Lung (tissue), 12 donors: ENCODE measurements around the gene SRM. TPM values are rescaled to one million over a fixed set of nuclear protein-coding genes. Genes with fewer than 3 reads are reported as not detected.
"Not testable (repeated sequence)": the region's sequence is repeated elsewhere in the genome, so short reads cannot be mapped to it uniquely, and the experiment has no call there.

ENCODE experiments used
- ATAC-seq: fragments of 200-7000 bp; cut with Tn5 transposase; one replicate; pipeline ENCODE4 v1.9.1; 2020; ENCODE audit warnings: moderate number of reproducible peaks; ENCODE audit not compliant: insufficient read depth, low FRiP score
- DNase-seq, 3 donors: peaks; one replicate each; pipeline ENCODE4 v3.0.0-alpha.2; 2013 to 2017
- H3K27ac ChIP-seq, 2 donors: one replicate each; pipeline ENCODE4 v1.5.1; 2013; ENCODE audit warnings: mild to moderate bottlenecking in 2 of 2, moderate library complexity in 2 of 2, control low read depth in 1 of 2, inconsistent platforms in 1 of 2, low read depth in 1 of 2, low read length in 1 of 2
- H3K27me3 ChIP-seq, 3 donors: one replicate each; pipeline ENCODE4 v1.5.1; 2013; ENCODE audit warnings: low read length in 2 of 3; ENCODE audit not compliant: control insufficient read depth in 3 of 3, insufficient read depth in 3 of 3
- H3K36me3 ChIP-seq, 4 donors: one replicate each; pipeline ENCODE4 v1.5.1; 2013; ENCODE audit warnings: low read length in 4 of 4, mild to moderate bottlenecking in 1 of 4, moderate library complexity in 1 of 4; ENCODE audit not compliant: control insufficient read depth in 4 of 4, insufficient read depth in 4 of 4
- H3K4me1 ChIP-seq, 5 donors: one replicate each; pipeline ENCODE4 v1.5.1; 2013; ENCODE audit warnings: low read length in 5 of 5, mild to moderate bottlenecking in 2 of 5, moderate library complexity in 1 of 5; ENCODE audit not compliant: control insufficient read depth in 5 of 5, insufficient read depth in 5 of 5
- H3K4me3 ChIP-seq: one replicate; pipeline ENCODE4 v1.5.1; 2013; ENCODE audit warnings: mild to moderate bottlenecking, control low read depth, moderate library complexity
- H3K9ac ChIP-seq, 2 donors: one replicate each; pipeline ENCODE4 v1.5.1; 2013; ENCODE audit warnings: low read length in 2 of 2, control low read depth in 1 of 2; ENCODE audit not compliant: insufficient read depth in 1 of 2
- H3K9me3 ChIP-seq, 4 donors: one replicate each; pipeline ENCODE4 v1.5.1; 2013; ENCODE audit warnings: low read length in 3 of 4, mild to moderate bottlenecking in 1 of 4, moderate library complexity in 1 of 4; ENCODE audit not compliant: control insufficient read depth in 4 of 4, insufficient read depth in 3 of 4
- WGBS, 2 donors: extraction: QIAGEN DNeasy Blood & Tissue Kit; methylation state at CpG; one replicate each; pipeline ENCODE4 v1.1.7; 2013; 5-methylcytosine and 5-hydroxymethylcytosine counted together
- polyA plus RNA-seq, 2 donors: library from polyadenylated mRNA; stranded (reverse); fragments of 200-250 nt; gene quantifications; one replicate each; pipeline ENCODE4 v1.2.1, GENCODE V29; 2013
- total RNA-seq, 2 donors: library from RNA; depleted of rRNA in 1 of 2; stranded (reverse); fragments of >200 nt in 1 of 2; gene quantifications; one replicate each; pipeline ENCODE4 v1.2.1, GENCODE V29; 2014 to 2021
- TF ChIP-seq, protein P1 (sequence below): IDR thresholded peaks from 2 replicates; pipeline ENCODE4 v1.5.1; 2012; ENCODE audit warnings: mild to moderate bottlenecking; ENCODE audit errors: control extremely low read depth, extremely low read depth
- donor health status: control.
- donor health status: control.
- donor health status: Bipolar disorder and iron deficiency.
- donor health status: healthy.
- donor health status: DM: yes; HTN: yes; CAD: no.

The SRM gene
- total and polyA plus RNA-seq, 4 donors: 12.3 to 132 (median 115) TPM

DNA sequence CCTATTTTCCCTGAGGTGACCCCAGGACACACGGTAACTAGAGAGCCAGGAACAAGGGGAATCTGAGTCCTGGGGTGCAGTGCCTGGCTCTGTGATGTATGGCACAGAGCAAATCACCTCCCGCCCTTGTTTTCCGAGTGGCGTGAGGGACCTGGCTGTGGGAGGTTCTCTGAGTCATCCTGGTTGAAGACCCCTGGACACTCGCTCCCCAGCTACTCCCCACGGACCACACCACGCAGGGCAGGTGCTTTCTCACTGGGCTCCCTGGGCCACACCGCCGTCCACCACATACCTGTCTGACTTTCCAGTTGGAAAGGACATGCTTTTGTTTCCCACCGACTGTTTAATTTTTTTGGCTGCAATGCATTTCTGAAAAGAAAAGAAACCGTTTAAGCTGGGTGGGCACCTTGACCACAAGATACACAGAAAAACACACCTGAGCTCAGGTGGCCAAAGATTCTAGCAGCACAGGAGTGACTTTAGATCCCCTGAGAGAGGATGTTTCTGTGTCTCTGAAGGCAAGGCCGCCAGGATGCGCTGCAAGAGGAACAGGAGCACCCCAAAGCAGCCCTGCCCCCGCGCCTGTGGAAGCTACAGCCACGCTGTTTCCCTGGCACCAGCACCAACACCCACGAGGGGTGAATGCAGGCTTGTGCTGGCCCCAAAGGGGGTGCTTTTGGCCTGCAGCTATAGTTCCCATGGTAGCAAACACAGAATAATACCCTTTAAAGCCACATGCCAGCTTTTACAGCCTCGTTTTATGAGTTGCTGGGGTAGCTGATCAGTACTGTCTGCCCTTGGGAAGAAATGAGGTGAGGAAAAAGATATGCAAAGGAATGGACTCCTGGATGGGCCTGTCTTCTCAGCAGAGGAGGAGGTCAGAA lies 8.1 kb upstream of the SRM start:
- DNase-seq (no peak), ATAC-seq (no peak)
- 93 to 94% methylated on average over 18 of the region's 18 CpGs for WGBS, 2 donors
- H3K9ac ChIP-seq: no peak overlapping the region
- H3K4me1 ChIP-seq: peaks cover 0 to 10% (median 0%) of the 10 kb centered on the region in 5 donors
- no peak overlapping the region for H3K27ac ChIP-seq
- H3K36me3 ChIP-seq: peaks cover 38 to 60% (median 50%) of the 10 kb centered on the region in 4 donors
- H3K9me3 ChIP-seq: peaks cover 0 to 4% (median under 1%) of the 10 kb centered on the region in 4 donors
- no peaks in the 10 kb centered on the region for H3K27me3 ChIP-seq
- TF ChIP-seq, protein P1, sequence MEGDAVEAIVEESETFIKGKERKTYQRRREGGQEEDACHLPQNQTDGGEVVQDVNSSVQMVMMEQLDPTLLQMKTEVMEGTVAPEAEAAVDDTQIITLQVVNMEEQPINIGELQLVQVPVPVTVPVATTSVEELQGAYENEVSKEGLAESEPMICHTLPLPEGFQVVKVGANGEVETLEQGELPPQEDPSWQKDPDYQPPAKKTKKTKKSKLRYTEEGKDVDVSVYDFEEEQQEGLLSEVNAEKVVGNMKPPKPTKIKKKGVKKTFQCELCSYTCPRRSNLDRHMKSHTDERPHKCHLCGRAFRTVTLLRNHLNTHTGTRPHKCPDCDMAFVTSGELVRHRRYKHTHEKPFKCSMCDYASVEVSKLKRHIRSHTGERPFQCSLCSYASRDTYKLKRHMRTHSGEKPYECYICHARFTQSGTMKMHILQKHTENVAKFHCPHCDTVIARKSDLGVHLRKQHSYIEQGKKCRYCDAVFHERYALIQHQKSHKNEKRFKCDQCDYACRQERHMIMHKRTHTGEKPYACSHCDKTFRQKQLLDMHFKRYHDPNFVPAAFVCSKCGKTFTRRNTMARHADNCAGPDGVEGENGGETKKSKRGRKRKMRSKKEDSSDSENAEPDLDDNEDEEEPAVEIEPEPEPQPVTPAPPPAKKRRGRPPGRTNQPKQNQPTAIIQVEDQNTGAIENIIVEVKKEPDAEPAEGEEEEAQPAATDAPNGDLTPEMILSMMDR: no peak
- no peak overlapping the region for H3K4me3 ChIP-seq

GRCh38 chr1:11065796-11066195 lies 6.0 kb upstream of the SRM start:
- DNase-seq (no peak), ATAC-seq (no peak)
- no peak overlapping the region for H3K27ac ChIP-seq
- H3K27me3 ChIP-seq: no peaks in the 10 kb centered on the region
- peaks cover 35 to 42% (median 39%) of the 10 kb centered on the region in 4 donors for H3K36me3 ChIP-seq
- 100% methylated on average over 1 of the region's 1 CpG for WGBS, 2 donors
- peaks cover 0 to 6% (median 2%) of the 10 kb centered on the region in 5 donors for H3K4me1 ChIP-seq
- no peak overlapping the region for H3K9ac ChIP-seq
- no peak overlapping the region for H3K4me3 ChIP-seq
- TF ChIP-seq, protein P1: no peak
- peaks cover 0 to 4% (median under 1%) of the 10 kb centered on the region in 4 donors for H3K9me3 ChIP-seq

DNA sequence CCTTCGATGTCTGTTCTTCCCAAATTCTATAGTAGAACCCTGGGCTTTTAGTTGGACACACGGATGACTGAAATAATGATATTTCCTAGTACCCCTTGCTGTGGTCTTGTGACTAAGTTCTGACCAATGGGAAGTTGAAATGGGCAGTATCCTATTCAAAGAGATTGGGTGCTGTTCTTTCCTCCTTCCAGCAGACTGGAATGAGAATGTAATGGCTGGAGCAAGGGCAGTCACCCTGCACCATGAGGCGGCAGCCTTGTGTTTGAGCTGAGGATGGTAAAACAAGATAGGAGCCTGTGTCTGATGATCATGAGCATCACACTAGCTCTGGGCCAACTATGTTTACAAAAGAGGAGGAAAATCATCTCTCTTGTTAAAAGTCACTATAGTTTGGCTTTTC lies 5.1 kb upstream of the SRM start:
- Histone ChIP-seq H3K36me3 (peaks cover 28 to 36% (median 33%) of the 10 kb centered on the region in 4 donors), H3K27ac (no peak overlapping the region), H3K4me1 (peaks cover 0 to 7% (median 5%) of the 10 kb centered on the region in 5 donors), H3K9me3 (peaks cover 0 to 4% (median under 1%) of the 10 kb centered on the region in 4 donors), H3K4me3 (no peak overlapping the region), H3K9ac (no peak overlapping the region), H3K27me3 (no peaks in the 10 kb centered on the region)
- ATAC-seq: no peak
- DNase-seq: no peak
- 98 to 99% methylated on average over 3 of the region's 3 CpGs for WGBS, 2 donors
- TF ChIP-seq, protein P1: no peak

DNA sequence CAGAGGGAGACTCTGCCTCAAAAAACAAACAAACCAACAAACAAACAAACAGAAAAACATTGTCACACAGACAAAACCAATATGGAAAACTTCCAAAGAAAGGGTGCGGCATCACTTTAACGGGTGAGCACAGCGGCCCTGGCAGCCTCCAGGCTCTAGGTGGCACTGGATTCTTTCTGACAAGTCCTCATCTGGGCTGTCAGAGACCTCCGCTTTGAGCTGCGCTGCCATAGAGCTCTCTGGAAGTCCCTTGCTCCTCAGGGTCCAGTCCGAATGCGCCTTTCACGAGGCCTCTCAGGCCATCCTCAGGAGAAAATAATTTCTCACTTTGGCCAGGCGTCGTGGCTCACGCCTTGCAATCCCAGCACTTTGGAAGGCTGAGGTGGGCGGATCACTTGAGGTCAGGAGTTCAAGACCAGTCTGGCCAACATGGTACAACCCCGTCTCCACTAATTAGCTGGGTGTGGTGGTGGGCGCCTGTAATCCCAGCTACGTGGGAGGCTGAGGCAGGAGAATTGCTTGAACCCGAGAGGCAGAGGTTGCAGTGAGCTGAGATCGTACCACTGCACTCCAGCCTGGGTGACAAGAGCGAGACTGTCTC lies 4.2 kb upstream of the SRM start:
- H3K9ac ChIP-seq, H3K27me3 ChIP-seq, DNase-seq, H3K4me1 ChIP-seq, H3K9me3 ChIP-seq, ATAC-seq, H3K27ac ChIP-seq, H3K4me3 ChIP-seq: not testable (repeated sequence)
- 93% methylated on average over 18 of the region's 18 CpGs for WGBS, 2 donors
- H3K36me3 ChIP-seq: peaks cover 24 to 28% (median 27%) of the 10 kb centered on the region in 4 donors
